Activated naive CD4-positive, alpha-beta T cell treated with anti-CD3 and anti-CD28 coated beads, Interleukin-2, amount 50 U/mL, for 16 hours (primary cell): ENCODE results near the gene PRKCH.

Source experiments
- DNase-seq: peaks from one replicate; pipeline ENCODE4 v3.0.0-alpha.2; 2020

Gene PRKCH

DNA sequence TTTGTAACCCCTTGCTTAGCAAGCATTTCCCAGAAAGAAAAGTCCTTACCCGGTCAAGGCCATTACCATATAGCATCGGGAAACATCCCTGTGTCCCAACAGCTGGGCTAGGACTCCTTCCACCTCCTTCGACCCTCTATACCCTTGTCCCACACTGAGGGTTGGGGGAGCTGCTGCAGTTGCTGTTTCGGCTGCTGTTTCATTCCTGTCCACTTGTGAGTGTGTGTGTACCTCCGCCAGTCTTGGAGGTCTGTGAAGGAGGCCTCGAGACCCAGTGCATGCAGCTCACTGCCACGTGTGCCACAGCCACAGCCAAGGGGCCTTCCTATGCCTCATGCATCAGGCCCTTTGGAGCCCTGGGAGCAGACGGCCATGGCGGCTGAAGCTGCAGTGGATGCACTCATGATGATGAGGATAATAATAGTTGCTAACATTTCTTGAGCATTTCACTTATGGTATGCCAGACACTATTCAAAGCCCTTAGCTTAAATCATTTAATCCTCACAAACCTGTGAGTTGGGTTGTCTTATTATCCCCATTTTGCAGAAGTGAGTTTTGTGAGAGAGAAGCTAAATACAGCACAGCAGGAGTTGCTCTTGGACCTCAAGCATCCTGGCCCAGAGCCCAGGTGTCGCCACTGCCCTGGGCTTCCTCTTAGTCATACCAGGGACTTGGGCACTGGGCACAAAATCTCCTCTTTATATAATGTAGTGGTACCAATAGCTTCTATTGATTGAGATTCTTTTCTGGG lies 156.5 kb downstream of the PRKCH start:
- DNase-seq: no peak

DNA sequence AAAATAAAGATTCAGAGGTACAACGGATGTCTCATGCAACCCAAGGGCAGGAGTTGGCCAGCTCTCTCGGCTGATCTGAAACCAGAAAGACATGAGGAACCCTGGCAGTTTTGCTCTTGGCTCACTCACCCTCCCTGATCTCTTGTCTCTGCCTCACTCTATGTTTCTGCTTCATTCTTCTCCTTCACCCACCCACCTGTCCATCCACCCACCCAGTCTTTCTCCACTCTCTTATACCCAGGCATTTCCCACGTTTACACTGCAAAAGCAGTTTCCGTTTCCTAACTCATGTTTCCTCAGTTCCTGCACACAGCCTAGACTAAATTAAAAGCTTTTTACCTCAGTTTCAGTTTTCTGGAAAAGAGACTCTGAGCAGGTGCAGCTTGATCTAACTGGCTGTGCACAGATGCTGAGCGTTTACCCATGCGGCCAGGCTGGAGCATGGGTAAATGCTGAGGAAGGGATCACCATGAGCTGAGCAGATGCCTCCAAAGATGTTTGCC lies 157.6 kb downstream of the PRKCH start:
- DNase-seq: peak; percentile 34

DNA sequence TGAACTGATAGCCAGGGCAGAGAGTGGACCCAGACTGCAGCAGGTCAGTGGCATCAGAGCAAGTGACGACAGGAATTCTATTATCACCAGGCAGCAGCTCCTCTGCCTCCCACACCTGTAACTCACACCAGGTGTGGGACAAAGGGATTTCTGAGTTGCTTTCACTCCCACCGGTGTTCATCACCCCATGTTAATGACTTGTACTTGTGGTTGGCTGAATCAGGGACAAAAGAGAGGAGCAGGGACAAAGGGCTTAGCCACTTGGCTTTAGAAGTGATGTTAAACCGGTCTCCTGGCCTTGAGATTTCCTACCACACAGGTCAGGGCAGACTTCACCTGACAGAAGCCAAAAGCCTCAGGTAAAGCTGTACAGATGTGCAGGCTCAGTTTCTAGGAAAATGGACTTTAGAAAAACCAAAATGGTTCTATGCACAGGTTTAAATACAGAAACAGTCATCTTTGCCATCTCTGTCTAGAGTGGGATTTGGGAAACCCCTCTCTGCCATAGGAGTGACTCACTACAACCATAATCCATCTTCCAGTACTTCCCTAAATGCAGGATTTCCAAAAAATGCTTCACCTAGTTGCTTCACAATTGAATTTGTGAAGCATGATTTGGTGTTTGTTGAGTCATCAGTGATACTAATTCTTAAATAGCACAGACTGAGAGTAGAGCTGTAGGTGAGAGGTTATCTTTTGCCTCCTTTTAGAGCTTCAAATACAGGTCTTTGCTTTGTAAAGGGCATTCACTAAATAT lies 158.5 kb downstream of the PRKCH start:
- no peak for DNase-seq

DNA sequence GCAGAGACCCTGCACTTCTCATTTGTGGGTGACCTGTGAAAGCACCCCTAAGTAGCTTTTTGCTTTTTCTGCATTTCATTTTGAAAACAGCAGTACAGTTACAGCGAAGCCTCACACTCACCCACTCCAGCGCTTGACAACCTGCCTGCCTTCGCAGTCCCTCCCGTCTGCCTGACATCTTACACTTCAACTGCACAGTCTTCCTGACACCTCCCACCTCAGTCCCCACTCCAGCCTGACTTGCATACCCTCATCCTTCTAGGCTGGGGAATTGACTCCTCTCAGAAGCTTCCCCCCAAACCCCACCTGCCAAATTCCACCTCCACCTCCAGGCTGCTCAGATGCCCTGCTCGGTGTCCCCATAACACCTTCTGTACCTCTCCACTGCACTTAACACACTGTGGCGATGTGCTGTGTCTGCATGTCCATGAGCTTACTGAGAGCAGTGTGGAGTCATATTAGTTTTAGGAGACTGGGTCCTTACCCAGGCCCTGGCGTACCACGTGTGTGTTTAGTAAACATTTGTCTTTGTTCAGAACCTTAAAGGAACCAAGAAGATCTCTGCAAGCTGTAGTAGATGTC lies 159.4 kb downstream of the PRKCH start:
- no peak for DNase-seq

DNA sequence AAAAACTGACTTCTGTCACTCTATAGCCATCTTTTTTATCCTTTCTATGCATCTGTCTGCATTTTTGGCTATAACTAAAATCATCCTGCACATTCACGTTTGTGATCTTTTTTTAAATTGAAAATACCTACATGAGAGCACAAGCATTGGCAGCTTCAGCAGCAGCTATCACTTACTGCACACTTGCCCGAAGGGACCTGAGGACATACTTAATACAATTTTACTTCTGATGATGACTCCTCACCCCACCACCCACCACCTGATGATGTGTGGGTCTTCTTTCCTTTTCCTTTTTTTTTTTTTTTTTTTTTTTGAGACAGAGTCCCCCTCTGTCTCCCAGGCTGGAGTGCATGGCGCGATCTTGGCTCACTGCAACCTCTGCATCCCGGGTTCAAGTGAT lies 160.3 kb downstream of the PRKCH start:
- DNase-seq: no peak

DNA sequence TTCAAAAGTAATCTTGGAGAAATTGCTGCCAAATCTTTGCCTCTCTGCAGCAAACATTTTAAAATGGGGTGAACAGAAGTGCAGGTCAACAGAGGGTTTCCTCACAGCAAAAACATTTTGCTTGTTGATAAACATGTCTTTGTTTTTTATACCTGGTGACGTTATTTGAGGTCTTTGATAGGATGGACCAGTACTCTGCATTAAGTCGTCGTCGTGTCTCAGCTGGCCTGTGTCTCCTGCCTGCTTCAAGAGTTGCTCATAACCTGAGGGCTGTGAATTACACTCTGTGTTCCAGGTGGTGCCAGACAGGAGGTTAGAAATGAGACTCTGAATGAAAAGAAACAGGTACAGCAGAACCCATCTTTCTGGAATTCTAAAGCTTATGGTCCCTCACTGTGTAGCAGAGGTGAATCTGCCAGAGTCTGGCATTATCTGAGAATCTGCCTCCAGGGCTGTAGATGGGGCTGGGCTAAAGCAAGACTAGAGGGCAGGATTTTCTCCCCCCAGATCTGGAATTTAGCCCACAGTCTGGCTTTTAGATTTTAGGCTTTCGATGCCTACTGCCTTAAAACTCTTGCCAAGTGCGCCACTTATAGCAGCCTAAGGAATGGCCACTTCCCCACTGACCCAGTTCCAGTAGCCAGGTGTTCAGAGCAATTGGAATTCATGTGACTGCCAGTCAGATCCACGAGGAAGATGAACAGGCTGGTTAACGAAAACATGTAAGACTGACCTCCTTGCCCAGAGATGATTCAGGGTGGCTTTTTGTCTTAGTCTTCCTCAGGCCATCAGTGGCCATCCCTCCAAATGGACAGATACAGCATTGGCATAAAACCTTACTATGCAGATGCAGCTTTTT lies 161.2 kb downstream of the PRKCH start:
- no peak for DNase-seq

DNA sequence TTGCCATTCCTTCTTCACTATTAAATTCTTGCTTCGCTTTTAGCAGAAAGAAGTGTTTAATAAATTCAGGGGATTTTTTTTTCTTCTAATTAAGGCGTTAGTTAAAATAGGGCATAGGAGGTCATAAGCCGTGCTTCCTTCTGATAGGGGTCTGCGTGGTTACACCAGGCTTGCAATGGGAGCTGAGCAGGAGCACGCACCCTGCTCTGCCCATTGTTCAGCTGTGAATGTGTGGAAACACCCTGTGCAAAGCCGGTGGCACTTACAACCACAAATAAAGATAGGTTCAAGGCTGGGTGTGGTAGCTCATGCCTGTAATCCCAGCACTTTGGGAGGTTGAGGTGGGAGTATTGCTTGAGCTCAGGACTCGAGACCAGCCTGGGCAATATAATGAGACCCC lies 162.1 kb downstream of the PRKCH start:
- no peak for DNase-seq

DNA sequence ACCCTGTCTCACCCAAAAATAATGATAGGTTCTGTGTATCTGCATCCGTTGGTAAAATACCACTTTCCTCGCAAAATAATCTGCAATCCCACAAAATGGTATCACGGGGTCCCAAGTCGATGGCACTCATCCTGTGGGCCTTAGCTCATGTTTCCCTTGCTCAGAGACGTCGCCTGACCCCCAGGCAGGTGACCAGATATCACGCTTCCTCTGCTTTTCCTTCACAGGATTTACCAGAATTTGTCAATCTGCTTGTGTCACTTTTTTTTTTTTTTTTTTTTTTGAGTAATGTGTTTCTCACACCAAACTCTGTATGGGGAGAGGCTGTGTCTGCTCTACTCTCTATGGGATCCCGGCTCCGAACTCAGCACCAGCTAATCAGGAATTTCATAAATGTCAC lies 162.7 kb downstream of the PRKCH start:
- DNase-seq: no peak

DNA sequence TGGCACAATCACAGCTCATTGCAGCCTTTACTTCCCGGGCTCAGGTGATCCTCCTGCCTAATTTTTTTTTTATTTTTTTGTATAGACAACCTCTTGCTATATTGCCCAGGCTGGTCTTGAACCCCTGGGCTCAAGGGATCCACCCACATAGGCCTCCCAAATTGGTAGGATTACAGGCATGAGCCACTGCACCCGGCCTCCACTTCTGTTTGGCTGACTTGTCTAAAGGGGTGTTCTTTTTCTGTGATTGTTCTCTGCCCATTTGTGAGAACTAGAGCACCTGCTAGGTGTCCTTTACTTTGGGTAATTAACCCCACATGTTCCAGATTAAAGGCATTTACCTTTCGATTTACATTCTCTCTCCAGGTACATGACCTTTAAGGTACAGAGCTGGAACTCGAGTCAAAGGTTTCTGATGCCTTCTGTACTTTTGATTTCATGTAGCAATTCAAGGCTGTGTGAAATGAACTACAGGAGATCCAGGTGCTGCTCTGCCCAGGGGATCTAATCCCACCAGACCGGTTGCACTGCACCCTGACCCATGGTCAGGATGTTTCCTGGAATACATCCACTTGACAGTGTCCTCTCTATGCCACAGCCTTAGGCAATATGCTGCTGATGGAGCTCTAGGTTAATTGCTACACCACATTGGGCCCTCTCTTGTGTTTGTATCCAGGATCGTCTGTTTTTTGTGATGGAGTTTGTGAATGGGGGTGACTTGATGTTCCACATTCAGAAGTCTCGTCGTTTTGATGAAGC lies 163.6 kb downstream of the PRKCH start:
- DNase-seq: no peak

DNA sequence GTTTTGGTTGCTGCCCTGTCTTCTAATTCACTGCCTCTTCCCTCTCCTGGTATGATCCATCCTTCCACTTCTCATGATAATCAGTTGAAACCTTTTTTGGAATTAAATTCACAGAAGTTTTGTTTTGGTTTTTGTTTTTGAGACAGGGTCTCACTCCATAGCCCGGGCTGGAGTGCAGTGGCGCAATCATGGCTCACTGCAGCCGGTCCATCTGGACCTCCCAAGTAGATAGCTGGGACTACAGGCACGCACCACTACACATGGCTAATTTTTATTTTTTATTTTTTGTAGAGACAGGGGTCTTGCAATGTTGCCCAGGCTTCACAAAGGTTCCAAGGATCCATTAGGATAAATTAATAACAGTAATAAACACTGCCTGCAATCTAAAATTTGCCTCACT lies 164.3 kb downstream of the PRKCH start:
- DNase-seq: no peak

DNA sequence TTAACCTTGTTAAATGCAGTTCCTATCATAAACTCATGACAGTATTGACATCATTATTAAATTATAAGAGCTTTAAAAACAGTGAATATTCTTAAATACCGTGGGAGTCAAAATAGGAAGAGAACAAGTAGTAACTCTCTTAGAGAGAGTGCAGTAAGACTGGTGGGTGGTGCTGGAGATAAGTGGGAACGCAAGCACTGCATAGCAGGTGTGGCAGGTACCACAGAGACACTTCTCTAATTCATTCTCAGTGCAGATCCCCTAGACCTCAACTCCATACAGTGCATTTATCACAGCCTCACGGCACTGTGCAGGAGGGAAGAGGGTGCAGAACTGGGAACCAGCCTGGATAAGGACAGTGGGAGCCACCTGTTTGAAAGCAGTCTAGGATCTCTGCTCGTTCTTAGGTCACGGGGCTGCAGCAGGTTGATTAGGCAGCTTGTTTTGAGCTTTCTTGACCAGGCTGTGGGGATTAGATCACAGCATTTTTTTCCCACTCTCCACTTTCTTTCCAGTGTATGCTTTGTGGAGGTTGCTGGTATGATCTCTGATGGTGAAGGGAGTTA lies 165.6 kb downstream of the PRKCH start:
- no peak for DNase-seq

DNA sequence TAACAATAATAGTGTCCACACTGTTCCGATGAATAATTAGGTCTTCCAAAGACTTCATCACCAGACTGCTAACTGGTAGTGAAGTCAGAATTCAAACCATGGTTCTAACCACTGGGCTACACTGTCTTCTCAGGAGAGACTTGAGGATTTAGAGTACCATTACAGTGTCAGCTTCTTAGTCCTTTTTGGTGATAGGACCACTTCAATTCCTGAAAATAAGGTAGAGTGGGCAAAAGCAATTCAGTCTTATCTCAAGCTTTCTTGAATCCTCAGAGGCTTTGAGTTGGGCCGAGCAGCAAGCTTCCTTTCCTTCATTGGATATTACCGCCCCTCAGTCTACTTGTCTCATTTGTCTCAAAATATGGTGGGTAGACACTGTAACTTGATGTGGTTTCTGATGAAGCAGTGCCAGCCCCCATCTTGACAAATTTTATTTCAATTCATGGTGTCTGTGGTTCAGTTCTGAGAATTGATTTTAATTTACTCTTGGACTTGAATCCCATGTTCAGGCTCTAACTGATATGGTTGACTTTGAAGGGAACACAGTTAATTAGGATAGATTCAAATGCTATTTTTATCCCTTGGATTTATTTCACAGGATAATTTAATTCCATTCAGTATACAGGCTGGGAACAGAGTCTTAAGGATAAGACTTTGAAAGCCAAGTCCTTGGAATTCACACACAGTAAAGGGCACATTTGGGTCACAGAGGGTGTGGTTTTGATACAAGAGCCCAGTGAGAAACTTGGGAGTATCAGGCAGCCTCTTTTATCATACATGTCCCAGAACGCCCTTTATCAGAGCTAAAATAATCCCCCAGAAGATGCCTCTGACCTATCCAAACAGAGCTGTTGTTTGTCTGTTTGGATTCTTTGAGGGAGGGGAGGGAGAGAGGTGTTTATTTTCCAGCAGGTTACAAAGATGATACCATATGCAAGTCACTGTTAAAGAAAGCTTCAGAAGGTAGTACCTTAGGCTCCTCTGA lies 167.3 kb downstream of the PRKCH start:
- DNase-seq: no peak

DNA sequence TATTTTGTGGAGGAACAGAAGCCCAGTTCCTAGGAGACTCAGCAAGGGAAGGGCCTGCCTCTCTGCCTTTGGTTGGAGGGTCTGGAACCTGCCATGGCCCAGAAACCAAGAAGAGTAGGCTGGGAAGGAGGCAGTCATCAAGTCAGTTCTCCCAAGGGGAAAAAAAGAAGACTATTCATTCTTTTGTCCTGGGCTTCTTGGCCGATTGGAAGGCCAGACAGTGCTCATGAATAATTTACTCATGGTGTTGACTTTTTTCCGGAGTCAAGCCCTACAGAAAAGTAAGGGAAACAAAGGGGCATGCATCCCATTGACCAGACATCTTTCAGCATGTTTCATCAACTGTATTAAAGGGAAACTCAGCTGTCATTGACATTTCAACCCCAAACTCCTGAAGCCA lies 168.1 kb downstream of the PRKCH start:
- no peak for DNase-seq

DNA sequence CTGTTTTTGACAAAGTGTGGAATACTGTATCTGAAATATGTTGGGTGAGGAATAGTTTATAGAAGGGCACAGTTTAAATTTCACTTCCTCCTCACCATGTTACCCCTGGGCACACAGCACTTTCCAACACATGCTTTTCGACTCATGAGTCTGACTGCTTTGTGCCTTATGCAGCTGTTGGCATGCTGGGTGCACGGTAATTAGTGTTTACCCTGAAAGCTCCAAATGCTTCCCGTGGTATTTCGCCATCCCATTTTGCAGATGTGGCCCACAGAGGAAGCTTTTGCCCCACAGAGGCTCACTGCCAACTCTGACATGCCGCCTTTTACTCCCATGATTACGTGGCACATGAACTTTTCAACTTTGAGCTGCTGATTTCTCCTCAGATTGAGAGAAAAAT lies 168.6 kb downstream of the PRKCH start:
- DNase-seq: no peak

DNA sequence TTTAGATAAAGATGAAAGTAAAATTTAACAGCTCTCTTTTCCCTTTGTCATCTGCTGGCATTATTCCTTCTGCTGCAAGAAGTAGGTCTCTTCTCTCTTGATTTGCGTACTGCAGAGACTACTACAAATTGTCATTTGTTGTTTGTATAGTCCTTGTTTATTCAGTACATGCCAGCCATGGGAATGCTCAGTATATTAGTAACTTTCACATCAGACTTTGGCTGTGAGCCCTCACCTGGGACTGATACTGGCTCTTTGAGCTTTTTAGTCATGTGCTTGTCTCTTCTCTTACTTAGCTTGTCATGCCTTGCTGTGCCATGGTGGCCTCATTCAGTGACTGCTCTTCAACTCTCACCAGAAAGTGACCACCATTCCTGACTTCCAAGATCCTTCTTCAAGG lies 169.8 kb downstream of the PRKCH start:
- no peak for DNase-seq

DNA sequence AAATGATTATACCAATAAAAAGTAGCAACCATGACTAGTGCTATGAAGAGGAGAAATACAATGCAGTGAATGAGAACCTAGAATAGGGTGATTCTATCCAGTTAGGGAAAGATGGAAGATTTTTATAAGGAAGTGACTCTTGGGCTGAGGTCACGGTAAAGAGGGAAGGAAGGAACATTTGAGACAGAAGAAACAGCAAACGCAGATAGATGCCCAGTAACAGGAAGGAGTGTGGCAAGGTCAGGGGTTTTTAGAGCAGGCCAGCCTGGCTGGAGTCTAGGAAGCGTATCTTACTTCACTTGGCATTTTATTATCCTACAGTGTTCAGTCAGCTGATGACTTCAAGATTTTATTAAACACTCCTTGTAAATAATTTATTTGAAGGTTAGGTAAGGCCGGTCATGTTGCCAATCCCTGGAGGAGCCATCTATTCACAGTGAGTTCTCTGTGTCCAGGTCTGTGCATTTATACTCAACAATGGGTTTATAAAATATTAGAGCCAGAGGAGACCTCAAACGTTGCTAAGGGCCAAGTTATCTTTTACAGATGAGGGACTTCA lies 170.6 kb downstream of the PRKCH start:
- no peak for DNase-seq

DNA sequence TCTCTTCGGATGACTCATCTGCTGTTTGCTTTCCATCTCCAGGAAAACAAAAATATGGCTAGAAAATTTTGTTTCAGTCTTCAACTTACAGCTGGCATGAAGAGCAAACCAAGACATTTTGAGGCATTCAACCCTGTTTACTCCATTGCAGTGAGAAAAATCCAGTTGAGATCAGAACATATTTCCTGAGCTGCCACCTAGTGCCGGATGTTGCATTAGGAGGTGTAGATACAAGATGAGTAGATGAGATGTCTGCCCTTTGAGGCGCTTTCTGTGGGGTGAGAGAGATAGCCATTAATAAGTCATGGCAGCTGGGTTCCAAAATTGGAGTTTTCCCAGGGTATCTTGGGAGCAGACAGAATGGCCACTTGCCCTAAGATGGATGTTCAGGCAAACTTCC lies 171.1 kb downstream of the PRKCH start:
- no peak for DNase-seq

DNA sequence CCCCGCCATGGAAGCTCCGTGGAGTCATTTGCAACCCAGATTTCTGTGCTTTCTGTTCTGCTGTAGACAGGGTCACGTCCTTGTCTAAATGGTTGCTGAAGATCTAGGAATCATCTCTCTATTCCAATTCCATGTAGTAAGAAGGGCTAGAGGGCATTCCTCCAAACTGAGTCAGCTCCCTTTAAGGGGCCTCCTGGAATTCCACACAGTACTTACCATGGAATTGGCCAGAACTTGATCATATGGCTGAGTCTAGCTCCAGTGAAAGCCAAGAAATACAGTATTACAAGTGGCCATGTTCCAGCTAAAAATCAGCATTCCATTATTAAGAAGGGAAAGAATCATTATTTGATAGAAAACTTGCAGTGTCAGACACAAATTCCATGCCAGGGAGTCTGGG lies 171.9 kb downstream of the PRKCH start:
- no peak for DNase-seq

DNA sequence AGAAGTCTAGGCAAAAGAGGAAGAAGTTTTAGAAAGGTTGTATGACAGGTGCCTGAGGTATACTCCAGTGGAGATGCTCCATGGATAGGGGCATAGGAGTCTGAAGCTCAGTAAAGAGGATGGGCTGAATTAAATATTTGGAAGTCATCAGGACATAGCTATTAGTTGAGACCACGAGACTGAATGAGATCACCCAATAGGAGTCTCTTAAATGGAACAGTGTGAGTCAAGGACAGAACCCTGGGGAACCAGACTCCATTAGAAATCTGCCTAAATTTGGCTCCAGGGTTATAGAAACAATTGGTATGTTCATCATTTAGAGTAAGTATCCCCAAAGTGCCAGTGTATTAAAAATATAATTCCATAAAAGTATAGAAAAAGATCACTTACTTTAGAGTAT lies 172.6 kb downstream of the PRKCH start:
- DNase-seq: no peak

DNA sequence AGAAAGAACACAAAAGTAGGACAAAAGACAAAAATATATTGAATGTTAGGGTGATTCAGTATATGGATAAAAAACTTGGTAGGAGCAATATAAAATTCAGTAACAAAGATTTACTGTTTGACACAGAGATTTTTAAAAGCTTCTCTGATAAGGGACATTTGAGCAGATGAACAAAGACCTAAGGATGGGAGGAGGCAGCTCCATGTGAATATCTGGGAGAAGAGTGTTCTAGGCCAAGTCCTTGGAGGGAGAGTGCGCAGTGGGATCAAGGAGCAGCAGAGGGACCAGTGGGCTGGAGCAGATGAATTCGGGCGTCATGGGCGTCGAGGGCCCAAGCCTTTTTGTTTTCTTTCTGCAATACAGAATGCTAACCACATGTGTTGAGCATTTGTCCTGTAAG lies 174.4 kb downstream of the PRKCH start:
- no peak for DNase-seq
